ENCODE measurements around the gene BYSL.

Gene BYSL, protein sequence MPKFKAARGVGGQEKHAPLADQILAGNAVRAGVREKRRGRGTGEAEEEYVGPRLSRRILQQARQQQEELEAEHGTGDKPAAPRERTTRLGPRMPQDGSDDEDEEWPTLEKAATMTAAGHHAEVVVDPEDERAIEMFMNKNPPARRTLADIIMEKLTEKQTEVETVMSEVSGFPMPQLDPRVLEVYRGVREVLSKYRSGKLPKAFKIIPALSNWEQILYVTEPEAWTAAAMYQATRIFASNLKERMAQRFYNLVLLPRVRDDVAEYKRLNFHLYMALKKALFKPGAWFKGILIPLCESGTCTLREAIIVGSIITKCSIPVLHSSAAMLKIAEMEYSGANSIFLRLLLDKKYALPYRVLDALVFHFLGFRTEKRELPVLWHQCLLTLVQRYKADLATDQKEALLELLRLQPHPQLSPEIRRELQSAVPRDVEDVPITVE

DNA sequence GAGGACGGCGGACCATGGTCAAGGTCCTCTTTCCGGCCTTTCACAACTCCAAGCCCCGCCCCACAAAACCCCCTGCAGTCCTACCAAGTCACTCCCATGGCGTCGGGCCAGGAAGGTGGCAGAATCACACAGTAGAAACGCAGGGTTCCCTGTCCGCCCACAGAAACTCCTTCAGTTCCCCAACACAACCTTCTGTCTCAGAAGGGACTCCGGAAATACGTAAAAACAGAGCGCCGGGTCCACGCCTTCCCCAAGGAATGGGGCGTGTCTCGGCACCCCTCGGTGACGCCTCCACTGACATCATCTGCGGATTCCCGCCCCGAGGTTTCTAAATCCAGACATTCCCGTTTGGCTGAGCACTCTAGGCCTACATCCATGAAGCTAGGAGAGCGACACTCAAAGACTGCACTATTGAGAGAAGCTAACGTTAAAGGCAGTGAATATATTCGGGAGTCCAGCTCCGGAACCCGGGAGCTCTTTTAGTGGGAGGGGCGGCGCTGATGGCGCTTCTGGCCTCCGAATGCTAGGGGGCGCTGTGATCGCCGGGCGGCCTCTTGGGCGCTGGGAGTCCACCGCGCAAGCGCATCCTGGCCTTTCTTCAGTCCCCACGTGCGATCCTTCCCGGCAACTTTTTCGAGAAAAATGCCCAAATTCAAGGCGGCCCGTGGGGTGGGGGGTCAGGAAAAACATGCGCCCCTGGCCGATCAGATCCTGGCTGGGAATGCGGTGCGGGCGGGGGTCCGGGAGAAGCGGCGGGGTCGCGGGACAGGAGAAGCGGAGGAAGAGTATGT lies at the start of gene BYSL, which contains the start of gene MED20:
TSS of gene BYSL (plus strand) at position 579 of the 791 bp plus-strand sequence. CDS start at position 643, 64 bp downstream.
TSS of gene MED20 (minus strand) at position 219 of the 791 bp plus-strand sequence. CDS start at position 98, 121 bp downstream.
- peak; percentile 96 for DNase-seq

DNA sequence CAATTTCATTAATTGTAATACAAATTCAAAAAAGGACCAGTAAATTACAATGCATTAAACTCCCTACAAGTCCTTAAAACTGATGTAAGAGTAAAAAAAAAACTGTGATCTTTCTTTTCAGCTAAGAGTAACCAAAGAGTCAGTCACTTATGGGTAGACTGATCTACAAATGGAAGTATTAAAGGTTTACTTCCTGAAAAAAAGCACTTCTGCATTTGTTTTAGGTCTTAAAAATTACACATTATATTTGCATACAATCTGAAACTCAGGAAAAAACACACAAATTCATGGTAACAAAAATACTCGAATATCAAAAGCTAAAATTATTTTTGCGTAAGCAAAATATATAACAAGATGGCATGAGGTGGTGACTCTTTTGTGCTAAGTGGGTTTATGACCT lies 49.6 kb upstream of the BYSL start:
- DNase-seq = no peak

DNA sequence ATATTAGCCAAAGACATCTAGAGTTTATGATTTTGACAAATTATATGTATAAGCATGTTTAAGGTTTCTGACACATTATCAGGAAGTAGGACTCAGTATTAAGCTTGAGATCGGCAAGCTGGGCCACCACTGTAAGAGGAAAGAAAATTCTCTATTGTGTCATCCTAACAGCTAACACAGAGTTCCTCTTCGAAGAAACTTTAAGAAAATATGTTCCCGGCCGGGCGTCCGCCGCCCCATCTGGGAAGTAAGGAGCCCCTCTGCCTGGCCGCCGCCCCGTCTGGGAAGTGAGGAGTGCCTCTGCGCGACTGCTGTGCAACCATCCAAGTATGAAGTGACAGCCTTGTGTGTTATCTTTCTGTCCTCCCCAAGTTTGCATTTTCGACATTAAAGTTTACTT lies 49.2 kb upstream of the BYSL start:
- DNase-seq = no peak

DNA sequence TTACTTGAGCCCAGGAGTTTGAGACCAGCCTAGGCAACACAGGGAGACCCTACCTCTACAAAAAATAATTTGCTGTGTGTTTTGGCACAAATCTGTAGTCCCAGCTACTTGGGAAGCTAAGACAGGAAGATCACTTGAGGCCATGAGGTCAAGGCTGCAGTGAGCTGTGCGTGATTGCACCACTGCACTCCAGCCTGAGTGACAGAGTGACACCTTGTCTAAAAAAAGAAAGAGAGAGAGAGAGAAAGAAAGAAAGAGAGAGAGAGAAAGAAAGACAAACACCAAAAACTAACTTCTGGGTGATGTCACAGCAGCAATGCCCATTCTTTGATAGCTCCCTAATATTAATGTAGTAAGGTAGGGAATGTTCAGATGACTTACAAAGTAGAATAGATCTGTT lies 46.6 kb upstream of the BYSL start:
- DNase-seq = no peak

DNA sequence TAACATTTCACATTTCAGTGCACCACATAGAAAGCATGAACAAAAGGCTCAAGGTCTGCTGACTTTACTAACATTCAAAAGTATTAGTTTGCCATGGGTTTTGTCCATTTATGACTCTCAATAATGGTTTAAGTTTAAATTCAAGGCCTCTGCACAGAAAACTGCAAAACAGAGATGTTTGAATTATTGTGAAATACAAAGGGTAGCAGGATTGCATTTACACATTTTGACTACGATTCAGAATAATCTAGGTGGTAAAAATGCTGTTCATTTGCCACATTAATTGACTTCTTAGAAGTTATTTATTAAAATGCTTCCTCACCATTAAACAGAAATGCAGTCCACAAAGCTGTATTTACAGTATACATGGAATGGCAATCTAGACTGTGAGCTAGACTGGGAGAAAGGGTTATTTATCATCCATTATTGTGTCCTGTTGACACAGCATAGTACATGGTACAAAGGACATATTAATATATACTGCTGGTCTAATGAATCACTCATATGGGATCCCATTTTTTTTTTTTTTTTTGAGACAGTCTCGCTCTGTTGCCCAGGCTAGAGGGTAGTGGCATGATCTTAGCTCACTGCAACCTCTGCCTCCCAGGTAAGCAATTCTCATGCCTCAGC lies 44.1 kb upstream of the BYSL start:
- no peak for DNase-seq

DNA sequence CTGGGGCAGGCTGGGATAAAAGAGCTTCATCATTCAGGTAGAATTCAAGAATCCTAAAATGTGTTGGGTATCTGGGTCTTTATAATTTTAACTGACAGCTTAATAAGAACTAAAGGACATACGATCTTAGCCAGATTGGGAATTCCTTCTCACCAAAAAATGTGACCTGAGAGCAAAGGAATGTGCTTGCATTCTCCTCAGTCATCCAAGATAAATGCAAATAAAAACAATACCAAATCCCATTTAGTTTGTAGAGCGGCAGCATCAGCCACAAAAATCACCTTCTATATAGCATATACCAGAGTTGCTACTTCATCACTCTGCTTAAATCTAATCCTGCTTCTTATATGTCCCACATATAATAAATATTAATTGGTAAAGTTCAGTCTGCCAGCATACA lies 43.1 kb upstream of the BYSL start:
- no peak for DNase-seq

DNA sequence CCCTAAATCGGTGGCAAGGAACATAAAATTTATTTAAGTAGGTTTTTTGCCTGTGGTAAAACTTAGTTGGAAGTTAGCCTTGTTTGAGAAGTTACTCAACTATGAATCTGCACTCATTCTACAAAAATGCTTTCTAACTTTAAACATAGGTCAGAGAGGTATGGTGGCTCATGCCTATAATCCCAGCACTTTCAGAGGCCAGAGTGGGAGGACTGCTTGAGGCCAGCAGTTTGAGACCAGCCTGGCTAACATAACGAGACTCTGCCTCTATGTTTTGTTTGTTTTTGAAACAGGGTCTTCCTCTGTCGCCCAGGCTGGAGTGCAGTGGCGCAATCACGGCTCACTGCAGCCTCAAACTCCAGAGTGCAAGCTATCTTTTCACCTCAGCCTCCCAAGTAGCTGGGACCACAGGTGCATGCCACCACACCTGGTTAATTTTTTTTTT lies 42.3 kb upstream of the BYSL start:
- DNase-seq = no peak

DNA sequence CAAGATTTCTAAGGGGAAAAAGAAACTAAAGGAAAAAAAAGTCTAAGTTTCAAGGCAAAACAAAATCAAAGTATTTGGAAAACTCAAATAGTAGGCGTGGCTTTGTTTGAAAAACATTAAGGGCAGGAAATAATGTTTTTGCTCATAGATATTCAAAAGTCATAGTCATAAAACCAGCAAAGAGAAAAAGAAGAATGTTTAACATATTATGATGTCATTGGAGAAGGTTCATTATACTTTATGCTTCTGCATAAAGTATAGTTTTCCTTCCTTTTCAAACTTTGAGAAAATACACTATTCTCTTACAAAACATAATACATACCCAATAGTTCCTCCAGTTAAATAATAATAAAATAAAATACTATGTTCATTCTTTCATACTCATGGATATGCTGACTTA lies 39.8 kb upstream of the BYSL start:
- no peak for DNase-seq

DNA sequence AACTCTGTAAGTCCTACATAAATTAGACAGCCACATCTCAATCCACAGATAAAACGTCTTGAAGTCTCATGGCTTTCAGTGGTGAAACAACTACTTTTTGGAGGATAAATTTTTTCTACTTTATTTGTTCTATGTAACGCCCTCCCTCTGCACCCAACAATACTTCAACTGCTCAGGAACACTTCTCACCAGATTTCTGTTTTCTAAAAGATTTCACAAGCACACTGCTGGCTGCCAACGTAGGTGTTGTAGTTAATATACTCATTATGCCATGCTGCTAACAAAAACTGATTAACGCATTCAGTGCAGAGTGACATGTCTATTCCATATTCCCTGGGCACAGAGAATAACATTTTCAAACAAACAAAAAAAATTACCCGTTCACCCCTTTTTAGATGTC lies 36.3 kb upstream of the BYSL start:
- no peak for DNase-seq

DNA sequence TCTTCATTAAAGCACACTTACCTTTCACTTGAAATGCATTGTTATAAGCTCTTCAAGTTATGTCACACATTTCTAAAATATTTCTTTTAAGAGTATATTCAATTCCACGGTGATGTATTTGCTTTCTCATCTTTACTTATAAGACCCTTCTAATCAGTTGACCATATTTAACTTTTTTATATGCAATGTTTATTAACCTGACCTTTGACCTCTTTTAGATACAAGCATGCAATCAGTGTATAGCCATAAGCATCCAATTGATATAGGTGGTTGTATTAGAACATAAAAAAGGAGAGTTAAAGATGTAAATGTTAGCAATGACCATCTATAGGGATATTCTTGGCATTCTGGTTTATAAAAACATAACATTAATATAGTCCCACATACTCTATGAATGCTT lies 35.4 kb upstream of the BYSL start:
- no peak for DNase-seq

DNA sequence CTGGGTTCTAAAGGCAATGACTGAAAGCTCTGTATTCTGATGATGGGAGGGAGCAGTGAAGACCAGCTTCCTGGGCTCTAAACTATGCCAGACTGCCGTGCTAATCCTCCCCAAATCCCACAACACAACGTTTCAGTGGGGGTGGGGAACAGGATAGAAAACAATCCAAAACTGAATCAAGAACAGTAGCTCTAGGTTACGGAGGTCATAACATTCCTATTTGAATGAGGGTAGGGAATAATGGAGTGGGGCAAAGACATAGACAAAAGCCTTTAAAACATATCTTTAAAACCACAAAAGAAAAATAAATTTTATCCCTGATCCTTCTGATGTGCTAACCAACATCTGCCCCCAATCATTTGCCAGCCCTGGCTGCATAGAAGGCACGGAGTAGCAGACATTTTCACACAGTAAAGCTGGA lies 34.0 kb upstream of the BYSL start:
- DNase-seq = no peak

DNA sequence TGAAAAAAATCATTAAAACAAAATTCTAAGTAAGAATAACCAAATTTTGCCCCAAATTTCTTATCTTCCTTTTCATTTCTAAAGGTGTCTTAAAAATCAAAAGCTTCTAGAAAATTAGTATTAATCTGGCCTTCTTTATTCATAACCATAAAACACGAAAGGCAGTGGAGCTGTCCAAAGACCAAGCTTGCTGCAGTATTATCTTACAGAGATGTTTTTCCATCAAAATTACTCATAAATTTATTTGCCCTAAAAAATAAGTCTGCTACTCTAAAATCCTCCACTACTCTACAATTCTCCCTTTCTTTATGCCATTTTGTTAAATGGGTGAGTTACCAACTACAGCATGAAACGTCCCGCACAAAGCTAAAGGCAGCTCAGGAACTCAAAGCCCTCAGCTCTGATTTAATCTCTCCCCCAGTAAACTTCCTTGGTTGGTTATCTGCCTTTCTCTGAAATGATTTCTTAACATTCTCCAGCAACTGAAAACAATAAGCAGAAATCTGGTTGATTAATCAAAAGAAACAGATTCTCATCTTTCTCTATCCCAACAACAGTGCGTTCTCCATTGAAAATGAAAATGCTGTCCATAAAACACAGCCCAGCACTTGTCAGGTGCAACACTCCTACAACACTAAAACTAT lies 28.3 kb upstream of the BYSL start:
- DNase-seq = no peak

DNA sequence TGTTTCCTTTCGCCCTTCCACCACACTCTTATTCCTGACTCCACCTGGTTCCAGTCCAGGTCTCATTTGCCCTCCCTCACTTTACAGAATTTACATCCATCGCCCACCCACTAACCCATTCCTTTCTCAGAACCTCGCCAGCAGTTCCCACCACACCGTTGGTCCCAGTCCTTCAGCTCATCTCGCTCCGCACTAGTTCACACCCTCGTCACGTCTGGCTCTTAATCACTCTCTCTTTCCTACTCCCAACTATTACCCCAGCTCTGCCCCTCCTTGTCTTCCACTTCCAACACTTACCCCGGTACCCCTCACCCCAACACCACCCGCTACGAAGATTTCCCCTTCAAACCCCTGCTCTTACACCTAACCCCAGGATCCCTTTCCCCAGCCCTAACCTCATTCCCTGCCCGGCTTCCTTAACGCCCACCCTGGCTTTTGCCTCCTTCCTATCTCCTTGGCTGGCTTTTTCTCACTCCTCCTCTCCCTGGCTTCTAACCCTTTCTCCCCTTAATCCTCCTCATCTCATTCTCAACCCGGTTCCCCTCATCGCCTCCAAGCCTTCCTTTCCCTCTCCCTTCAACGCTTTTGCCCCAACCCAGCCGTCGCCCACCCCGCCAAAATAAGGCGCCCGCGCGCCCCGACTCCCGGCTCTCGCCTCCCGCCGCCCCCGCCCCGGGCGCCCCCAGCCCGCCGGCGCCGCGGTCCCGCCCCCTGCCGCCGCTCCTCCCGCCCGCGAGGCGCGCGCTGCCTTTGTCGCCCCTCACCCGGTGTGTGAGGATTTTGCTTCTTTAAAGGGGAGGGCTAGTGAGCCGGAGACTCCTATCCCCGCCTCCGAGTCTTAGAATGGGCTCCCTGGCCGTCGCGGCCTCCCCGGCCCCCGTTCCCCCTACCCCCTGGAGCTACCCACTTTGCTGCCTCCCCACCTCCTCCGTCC lies 26.7 kb upstream of the BYSL start:
- no peak for DNase-seq

DNA sequence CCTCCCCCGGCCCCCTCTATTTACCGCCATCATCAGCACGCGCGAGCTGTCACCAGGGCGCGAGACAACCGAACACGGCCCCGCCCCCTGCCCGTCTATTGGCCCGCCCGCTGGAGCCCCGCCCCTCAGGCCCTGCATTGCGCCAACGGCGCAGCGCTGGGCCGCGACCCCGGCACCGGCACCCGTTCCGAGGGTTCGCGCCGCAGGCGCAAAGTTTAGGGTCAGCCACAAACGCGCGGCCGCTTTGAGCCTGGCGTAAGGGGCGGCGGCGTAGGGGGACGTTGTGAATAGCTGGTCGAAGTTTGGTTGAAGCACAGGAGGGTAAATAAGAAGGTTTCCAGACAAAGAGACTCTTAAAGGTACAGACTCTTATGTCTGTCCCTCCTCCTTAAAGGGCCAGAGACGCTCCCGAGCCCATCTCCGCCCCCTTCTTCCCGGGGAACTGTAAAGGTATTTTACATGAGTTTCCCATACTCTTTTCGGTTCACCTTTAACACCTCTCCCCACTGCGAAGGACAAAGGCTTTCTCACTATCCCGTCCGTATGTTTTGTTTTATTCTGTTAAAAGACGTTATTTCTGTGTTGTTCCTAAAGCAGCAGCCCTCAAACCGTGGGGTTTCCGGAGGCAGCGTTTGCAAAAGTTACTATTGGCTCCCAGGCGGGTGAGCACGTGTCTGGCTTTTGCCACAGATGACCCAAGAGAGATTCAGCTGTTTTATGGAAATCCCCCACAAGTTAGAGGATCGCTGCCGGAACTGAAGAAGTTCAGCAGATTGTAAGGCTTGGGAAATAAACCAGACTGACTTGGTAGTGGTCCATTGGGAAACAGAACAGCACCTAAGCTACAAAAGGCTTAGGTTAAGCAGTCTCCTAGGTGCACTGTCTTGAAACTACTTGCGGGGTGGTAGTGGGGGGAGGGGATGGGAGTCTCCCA lies 25.7 kb upstream of the BYSL start, which contains the start of gene USP49:
TSS of gene USP49 (minus strand) at position 76 of the 934 bp plus-strand sequence. CDS start 88,392 bp downstream, outside the sequence.
- DNase-seq = peak; percentile 90

DNA sequence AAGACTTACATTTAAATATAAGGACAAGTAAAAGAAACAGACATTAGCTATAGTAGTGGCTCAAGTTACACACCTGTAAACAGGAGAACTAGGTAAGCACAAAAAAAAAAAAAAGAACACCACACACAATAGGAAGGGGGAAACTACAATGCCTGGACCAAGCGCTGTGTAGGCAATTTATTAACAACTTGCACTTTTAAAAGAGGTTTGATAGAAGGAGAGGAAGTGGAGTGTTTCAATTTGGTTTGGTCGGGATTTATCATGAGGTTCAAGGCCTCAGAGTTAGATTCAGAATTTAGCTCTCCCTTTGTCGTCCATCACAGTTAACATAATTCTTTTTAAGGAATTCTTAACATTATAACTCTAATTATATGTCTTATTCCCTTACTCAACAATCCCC lies 25.0 kb upstream of the BYSL start:
- no peak for DNase-seq

DNA sequence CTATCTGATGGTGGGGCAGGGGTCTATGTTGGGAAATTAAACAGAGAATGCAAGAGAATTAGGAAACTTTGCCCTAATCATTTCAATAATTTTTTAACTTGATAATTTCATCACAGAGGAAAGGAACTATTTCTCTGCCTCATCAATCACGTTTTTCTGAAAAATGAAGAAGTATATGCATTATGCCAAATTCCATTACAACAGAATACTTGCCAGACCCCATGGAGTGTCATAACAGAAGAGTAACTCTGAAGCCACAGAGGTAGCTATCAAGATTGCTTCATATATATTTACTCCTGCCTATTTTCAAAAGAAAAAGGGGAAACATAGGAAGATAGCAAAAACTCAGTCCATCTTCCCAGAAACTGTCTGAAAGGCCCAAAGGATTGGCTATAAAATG lies 20.4 kb upstream of the BYSL start:
- no peak for DNase-seq

DNA sequence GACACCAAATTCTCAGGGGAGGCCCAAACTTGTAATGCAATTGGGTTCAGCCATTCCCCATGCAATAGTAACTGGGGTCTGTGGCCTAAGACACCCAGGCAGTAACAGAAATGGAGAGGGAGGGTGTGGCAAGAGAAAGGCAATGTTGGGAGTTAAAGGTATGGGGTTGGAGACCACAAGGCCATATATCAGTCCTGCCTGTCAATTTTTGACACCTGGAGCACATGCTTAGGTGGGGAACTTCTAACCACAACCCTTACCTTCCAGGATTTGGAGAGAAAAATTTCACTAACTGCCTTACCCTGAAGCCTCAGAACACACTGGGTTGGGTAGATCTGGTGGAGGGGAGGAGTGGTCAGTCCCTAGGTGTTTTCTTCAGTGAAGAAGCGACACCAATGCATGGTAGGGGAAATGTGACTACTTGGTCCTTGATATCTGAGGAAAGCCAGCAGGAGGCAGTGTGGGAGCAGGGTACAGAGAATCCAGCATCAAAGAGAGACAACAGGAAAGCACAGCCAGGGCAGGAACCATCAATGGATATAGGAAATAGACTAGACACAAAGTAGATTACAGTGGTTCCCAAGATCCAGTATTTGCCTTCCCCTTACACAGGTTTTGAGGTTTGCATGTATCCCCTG lies 19.3 kb upstream of the BYSL start:
- peak; percentile 54 for DNase-seq

DNA sequence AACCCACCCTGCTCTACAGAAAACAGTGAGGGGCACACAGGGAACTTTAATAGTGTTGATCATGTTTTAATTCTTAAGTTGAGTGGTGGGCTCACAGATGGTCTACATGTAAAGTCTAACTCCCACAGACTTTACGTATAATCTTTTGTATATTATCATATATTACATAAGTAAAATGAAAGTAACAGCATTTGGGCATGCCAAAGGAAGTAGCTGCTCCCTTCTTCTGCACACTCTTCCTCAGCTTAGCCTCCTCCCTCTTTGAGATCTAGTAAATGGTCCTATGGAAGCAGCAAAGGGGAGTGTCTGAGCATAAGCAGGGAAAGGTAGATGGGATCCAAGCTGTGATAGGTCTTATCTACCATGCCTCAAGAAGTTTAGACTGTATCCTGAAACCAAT lies 11.6 kb upstream of the BYSL start:
- DNase-seq = no peak

DNA sequence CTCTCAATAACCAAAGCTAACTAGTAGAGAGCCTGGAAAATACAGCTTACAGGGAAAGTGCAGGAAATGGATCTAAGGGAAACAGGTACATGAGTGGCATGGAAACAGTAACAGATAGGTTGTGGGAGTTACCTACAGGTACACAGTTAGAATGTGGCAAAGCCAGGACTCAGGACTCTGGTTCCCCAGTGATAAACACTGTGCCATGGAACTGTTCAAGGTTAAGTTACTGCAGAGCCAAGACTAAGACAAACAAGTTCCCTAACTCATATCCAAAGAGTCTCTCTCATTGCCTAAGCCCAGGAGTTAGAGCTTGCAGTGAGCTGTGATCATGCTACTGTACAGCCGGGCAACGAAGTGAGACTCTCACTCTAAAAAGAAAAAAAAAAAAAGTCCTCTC lies 7.0 kb upstream of the BYSL start:
- no peak for DNase-seq
